Ovary (tissue), 9 donors: ENCODE data around the gene DLG1. TPM values are rescaled to one million over a fixed set of nuclear protein-coding genes. Genes with fewer than 3 reads are reported as not detected.
A peak's percentile ranks its signal among the peaks of the same experiment; 100 is the strongest.

Experiments
- DNase-seq, 5 donors: peaks; one replicate each; pipeline ENCODE4 v3.0.0-alpha.2; 2019 to 2020
- H3K27ac ChIP-seq, 2 donors: fragments of 200-600 bp; one replicate each; pipeline versions ENCODE4 v1.5.1 to v1.8.0; 2019 to 2022
- H3K27me3 ChIP-seq: fragments of 200-600 bp; one replicate; pipeline ENCODE4 v1.8.0; 2022
- H3K36me3 ChIP-seq: fragments of 200-600 bp; sonication (generic); one replicate; pipeline ENCODE4 v1.5.1; 2019
- H3K4me1 ChIP-seq: one replicate; pipeline ENCODE4 v1.8.1; 2013; ENCODE audit warnings: mild to moderate bottlenecking, moderate library complexity; ENCODE audit not compliant: insufficient read depth
- H3K4me3 ChIP-seq: fragments of 200-600 bp; sonication (generic); one replicate; pipeline ENCODE4 v1.5.1; 2017
- H3K9me3 ChIP-seq, 2 donors: fragments of 200-600 bp in 1 of 2; sonication (generic) in 1 of 2; one replicate each; pipeline versions ENCODE4 v1.5.1 to v1.8.1; 2013 to 2019; ENCODE audit warnings: mild to moderate bottlenecking in 1 of 2, moderate library complexity in 1 of 2
- CTCF ChIP-seq, 3 donors: fragments of 450-650 bp in 2 of 3; fragments of 200-600 bp in 1 of 3; IDR thresholded peaks; one replicate each; pipeline versions ENCODE4 v1.5.1 to v1.8.0; 2016 to 2022; ENCODE audit warnings: antibody characterized with exemption in 3 of 3, mild to moderate bottlenecking in 1 of 3
- EP300 ChIP-seq: sonication (generic); formaldehyde crosslinking; IDR thresholded peaks from one replicate; pipeline ENCODE4 v1.6.1; 2017; ENCODE audit warnings: antibody characterized with exemption
- POLR2A ChIP-seq: fragments of 450-650 bp; IDR thresholded peaks from one replicate; pipeline ENCODE4 v1.6.1; 2017; ENCODE audit warnings: antibody characterized with exemption, mild to moderate bottlenecking, moderate library complexity
- WGBS, 3 donors: extraction: QIAGEN DNeasy Blood & Tissue Kit in 1 of 3; methylation state at CpG; one replicate each; pipeline versions ENCODE4 v1.1.5 to v1.1.7; 2013 to 2017; 5-methylcytosine and 5-hydroxymethylcytosine counted together
- intact Hi-C, 4 donors: fragments of 100-400 bp; cut with DNase I; formaldehyde crosslinking; loops; one replicate each; pipeline versions ENCODE4 v1.11.0 to v1.15.1; 2022 to 2023
- polyA plus RNA-seq, 2 donors: library from polyadenylated mRNA; stranded (reverse); fragments of 200-250 nt in 1 of 2; fragments of 350-450 nt in 1 of 2; fragmentation: Illumina TruSeq in 1 of 2; extraction: RNeasy Lipid Tissue Mini Kit (QIAGEN cat#74804) in 1 of 2; gene quantifications; one replicate each; pipeline ENCODE4 v1.2.3, GENCODE V29; 2013 to 2014
- total RNA-seq, 7 donors: library from RNA; depleted of rRNA in 2 of 7; stranded (reverse); fragments of >200 nt in 2 of 7; fragmentation: NEBNext Ultra II Directional in 3 of 7; extraction: Animal tissue kit (Norgen Biotek cat#: 25700) in 3 of 7; gene quantifications; one replicate each; pipeline versions ENCODE4 v1.1.0 to v1.2.4, GENCODE V29; 2016 to 2023
- donor health status: DM: no; HTN: no; CAD: no; lungs with moderate emphysema.
- donor health status: DM: no; HTN: no; CAD: no.
- donor health status: Bipolar disorder and iron deficiency.
- donor health status: DM: yes; HTN: yes; CAD: no.
- donor health status: DM: no; HTN: no; CAD: no.
- donor health status: DM: yes; HTN: yes; CAD: no.

The DLG1 gene
- total and polyA plus RNA-seq, 9 donors, result 20.5 to 99.1 (median 62.5) TPM

GRCh38 chr3:197188963-197189362 lies 109.4 kb downstream of the DLG1 start:
- 65 to 69% (median 67%) methylated on average over 3 of the region's 3 CpGs for WGBS, 3 donors

GRCh38 chr3:197186887-197187588 lies 111.4 kb downstream of the DLG1 start:
- Histone ChIP-seq H3K4me3 (no peak overlapping the region), H3K27ac (no peak overlapping the region), H3K4me1 (no peaks in the 10 kb centered on the region), H3K36me3 (no peaks in the 10 kb centered on the region), H3K27me3 (no peaks in the 10 kb centered on the region), H3K9me3 (no peaks in the 10 kb centered on the region)
- 62 to 73% (median 66%) methylated on average over 1 of the region's 1 CpG for WGBS, 3 donors
- no peak for DNase-seq
- intact Hi-C loops, result loop anchor here in 3 of 4 donors (10.0 kb wide), 3 partner anchors 182 to 212 kb away; no protein-coding TSS in a partner anchor
- TF ChIP-seq CTCF (IDR thresholded peaks at IDR 0.05), result peak in 2 of 3 donors; percentile 59 to 72
- TF ChIP-seq POLR2A, result no peak

More at GRCh38 chr3:197188963-197189362, 109.4 kb downstream of the DLG1 start:
- Histone ChIP-seq H3K4me3 (no peak overlapping the region), H3K27me3 (no peaks in the 10 kb centered on the region), H3K4me1 (no peaks in the 10 kb centered on the region), H3K27ac (no peak overlapping the region), H3K36me3 (no peaks in the 10 kb centered on the region), H3K9me3 (no peaks in the 10 kb centered on the region)
- TF ChIP-seq CTCF (IDR thresholded peaks at IDR 0.05) (no peak), EP300 (no peak), POLR2A (no peak)
- DNase-seq, result no peak
- intact Hi-C loops, result loop anchor here in 3 of 4 donors (10.0 kb wide), 3 partner anchors 184 to 214 kb away; no protein-coding TSS in a partner anchor

GRCh38 chr3:197183582-197183981 lies 114.8 kb downstream of the DLG1 start:
- H3K4me1 ChIP-seq, result no peaks in the 10 kb centered on the region
- 87 to 91% (median 89%) methylated on average over 9 of the region's 9 CpGs for WGBS, 3 donors
- H3K27me3 ChIP-seq, result no peaks in the 10 kb centered on the region
- H3K4me3 ChIP-seq, result no peak overlapping the region
- DNase-seq, result no peak
- no peaks in the 10 kb centered on the region for H3K9me3 ChIP-seq
- H3K27ac ChIP-seq, result no peak overlapping the region
- no peaks in the 10 kb centered on the region for H3K36me3 ChIP-seq
- intact Hi-C loops, result loop anchor here in 3 of 4 donors (10.0 kb wide), 3 partner anchors 179 to 209 kb away; no protein-coding TSS in a partner anchor
- TF ChIP-seq POLR2A (no peak), EP300 (no peak), CTCF (IDR thresholded peaks at IDR 0.05) (no peak)

GRCh38 chr3:197181741-197182140 lies 116.7 kb downstream of the DLG1 start:
- no peak overlapping the region for H3K27ac ChIP-seq
- peak in 1 of 5 donors; percentile 22 for DNase-seq
- 53 to 74% (median 68%) methylated on average over 6 of the region's 6 CpGs for WGBS, 3 donors
- TF ChIP-seq EP300 (no peak), POLR2A (no peak), CTCF (IDR thresholded peaks at IDR 0.05) (no peak)
- H3K36me3 ChIP-seq, result no peaks in the 10 kb centered on the region
- no peaks in the 10 kb centered on the region for H3K27me3 ChIP-seq
- no peaks in the 10 kb centered on the region for H3K4me1 ChIP-seq
- no peaks in the 10 kb centered on the region for H3K9me3 ChIP-seq
- no peak overlapping the region for H3K4me3 ChIP-seq
- intact Hi-C loops, result loop anchor here in 3 of 4 donors (10.0 kb wide), 3 partner anchors 177 to 207 kb away; no protein-coding TSS in a partner anchor
